Upper lobe of left lung (tissue), 4 donors: ENCODE results near the gene GALNT10.

Experiments used
- CTCF ChIP-seq, 6 experiments: fragments of 450-650 bp in 4 of 6; fragments of 200-600 bp in 2 of 6; sonication (generic) in 2 of 6; IDR thresholded peaks; one replicate each; pipeline ENCODE4 v1.5.1; 2016 to 2019; ENCODE audit warnings: antibody characterized with exemption in 6 of 6
- EP300 ChIP-seq, 4 donors: sonication (generic); formaldehyde crosslinking; IDR thresholded peaks; one replicate each; pipeline ENCODE4 v1.5.1; 2017; ENCODE audit warnings: antibody characterized with exemption in 4 of 4, control low read depth in 2 of 4
- POLR2A ChIP-seq, 4 donors: fragments of 450-650 bp; IDR thresholded peaks; one replicate each; pipeline ENCODE4 v1.5.1; 2016 to 2017; ENCODE audit warnings: antibody characterized with exemption in 4 of 4, mild to moderate bottlenecking in 2 of 4
- POLR2AphosphoS5 ChIP-seq, 2 donors: sonication (generic); formaldehyde crosslinking; IDR thresholded peaks; one replicate each; pipeline ENCODE4 v1.5.1; 2017; ENCODE audit warnings: antibody characterized with exemption in 2 of 2

DNA sequence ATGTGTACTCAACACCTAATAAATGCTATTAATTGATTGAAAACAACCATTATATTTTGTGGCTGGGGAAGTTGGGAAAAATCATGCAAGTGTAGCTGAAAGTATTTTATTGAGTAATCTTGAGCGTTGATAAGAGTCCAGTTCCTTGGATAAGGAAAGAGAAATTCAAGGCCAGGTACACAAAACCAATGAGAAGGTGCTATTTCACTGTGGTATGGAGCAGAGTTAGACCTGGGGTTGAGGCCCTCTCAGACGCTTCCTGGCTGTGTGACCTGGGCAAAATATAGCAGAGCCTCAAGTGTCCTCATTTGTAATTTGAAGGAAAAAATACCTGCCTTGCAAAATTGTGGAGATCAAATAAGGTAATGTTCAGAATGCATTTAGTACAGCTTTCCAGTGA is 50.1 kb downstream of the GALNT10 start:
- TF ChIP-seq CTCF (IDR thresholded peaks at IDR 0.05) = no peak
- TF ChIP-seq POLR2A (IDR thresholded peaks at IDR 0.05) = no peak
- TF ChIP-seq EP300 (IDR thresholded peaks at IDR 0.05) = no peak
- TF ChIP-seq POLR2AphosphoS5 (IDR thresholded peaks at IDR 0.05) = no peak
